A673 (cell line): ENCODE data around the gene TSPAN14.

Experiments used
- CTCF ChIP-seq: fragments of 300-800, 200-600 bp; sonication (generic); conservative IDR thresholded peaks from 2 replicates; pipeline ENCODE4 v1.5.1; 2017; ENCODE audit warnings: low read depth, mild to moderate bottlenecking, antibody characterized with exemption, low read length, moderate library complexity, mixed read lengths
- EZH2 ChIP-seq: fragments of 200-600 bp; sonication (generic); IDR thresholded peaks from 2 replicates; pipeline ENCODE4 v1.6.1; 2017; ENCODE audit warnings: borderline replicate concordance, low read depth, mild to moderate bottlenecking, mixed read lengths, antibody characterized with exemption, low read length; ENCODE audit not compliant: poor library complexity, severe bottlenecking

- TF ChIP-seq CTCF (0 out of 2 replicates have a peak, but pooled peaks have one; percentile 11), EZH2 (no peak)
Observed at GRCh38 chr10:80553436-80553835, 99.3 kb downstream of the TSPAN14 start.
